ENCODE data around the gene GNMT.
"Not testable (repeated sequence)": the region's sequence is repeated elsewhere in the genome, so short reads cannot be mapped to it uniquely, and the experiment has no call there.

GNMT gene

DNA sequence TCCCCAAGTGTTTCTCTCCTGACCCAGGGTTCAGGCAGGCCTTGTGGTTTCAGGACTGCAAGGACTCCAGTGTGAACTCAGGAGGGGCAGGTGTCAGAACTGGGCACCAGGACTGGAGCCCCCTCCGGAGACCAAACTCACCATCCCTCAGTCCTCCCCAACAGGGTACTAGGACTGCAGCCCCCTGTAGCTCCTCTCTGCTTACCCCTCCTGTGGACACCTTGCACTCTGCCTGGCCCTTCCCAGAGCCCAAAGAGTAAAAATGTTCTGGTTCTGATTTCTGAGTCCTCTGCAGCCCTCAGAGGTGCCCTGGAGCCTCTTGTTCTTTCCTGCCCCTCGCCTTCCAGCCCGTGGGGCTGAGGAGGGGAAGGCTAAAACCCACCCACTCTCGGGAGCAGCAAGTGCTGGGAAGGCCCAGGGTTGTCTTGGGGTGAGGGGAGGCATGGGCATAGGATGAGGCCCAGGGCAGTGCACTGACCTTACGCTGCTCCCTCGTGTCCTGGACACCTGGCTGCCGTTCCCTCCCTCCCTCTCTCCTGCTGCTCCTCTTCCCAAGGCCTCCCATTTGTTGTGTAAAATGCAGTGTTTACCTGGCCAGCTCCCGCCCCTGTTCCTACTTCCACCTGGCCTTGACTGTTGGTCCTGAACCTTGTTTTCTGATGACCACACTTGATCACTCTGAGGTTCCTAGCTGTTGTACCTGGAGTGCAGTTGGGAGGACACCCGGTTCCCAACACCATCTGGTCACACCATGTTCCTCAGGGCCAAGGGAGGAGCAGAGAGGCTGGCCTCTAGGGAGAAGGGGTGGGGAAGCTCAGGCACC, 21.4 kb upstream of the GNMT start:
- Histone ChIP-seq H3K4me3 (IDR thresholded peaks at IDR 0.05; ENCODE audit: insufficient read depth, low read depth, low read length) (no peak overlapping the region), H3K4me2 (no peak overlapping the region), H3K4me1 (ENCODE audit: low read depth, poor library complexity, severe bottlenecking) (no peaks in the 10 kb centered on the region), H3K79me2 (ENCODE audit: insufficient read depth, low read depth) (no peaks in the 10 kb centered on the region; the same call in 1 of the 2 replicates), H3K9ac (no peak overlapping the region), H4K20me1 (ENCODE audit: insufficient read depth) (no peaks in the 10 kb centered on the region), H3K36me3 (ENCODE audit: insufficient read depth) (no peaks in the 10 kb centered on the region), H3K27ac (no peak overlapping the region), H3K27me3 (ENCODE audit: insufficient read depth, low read depth) (no peaks in the 10 kb centered on the region), H2AFZ (ENCODE audit: low read depth) (no peak overlapping the region)
- no peak for TF ChIP-seq CTCF (conservative IDR thresholded peaks at IDR 0.05; ENCODE audit: low read depth, low read length)

- Histone ChIP-seq H3K36me3 (ENCODE audit: insufficient read depth) (no peaks in the 10 kb centered on the region), H3K27ac (no peak overlapping the region), H3K9ac (no peak overlapping the region), H3K79me2 (ENCODE audit: insufficient read depth, low read depth) (no peaks in the 10 kb centered on the region), H3K4me3 (IDR thresholded peaks at IDR 0.05; ENCODE audit: insufficient read depth, low read depth, low read length) (no peak overlapping the region), H4K20me1 (ENCODE audit: insufficient read depth) (no peaks in the 10 kb centered on the region), H2AFZ (ENCODE audit: low read depth) (no peak overlapping the region), H3K4me1 (ENCODE audit: low read depth, poor library complexity, severe bottlenecking) (no peaks in the 10 kb centered on the region), H3K4me2 (no peak overlapping the region), H3K27me3 (ENCODE audit: insufficient read depth, low read depth) (no peaks in the 10 kb centered on the region)
- TF ChIP-seq CTCF (conservative IDR thresholded peaks at IDR 0.05; ENCODE audit: low read depth, low read length): no peak
These were observed 20.8 kb upstream of the GNMT start for GRCh38 chr6:42939810-42940167.

DNA sequence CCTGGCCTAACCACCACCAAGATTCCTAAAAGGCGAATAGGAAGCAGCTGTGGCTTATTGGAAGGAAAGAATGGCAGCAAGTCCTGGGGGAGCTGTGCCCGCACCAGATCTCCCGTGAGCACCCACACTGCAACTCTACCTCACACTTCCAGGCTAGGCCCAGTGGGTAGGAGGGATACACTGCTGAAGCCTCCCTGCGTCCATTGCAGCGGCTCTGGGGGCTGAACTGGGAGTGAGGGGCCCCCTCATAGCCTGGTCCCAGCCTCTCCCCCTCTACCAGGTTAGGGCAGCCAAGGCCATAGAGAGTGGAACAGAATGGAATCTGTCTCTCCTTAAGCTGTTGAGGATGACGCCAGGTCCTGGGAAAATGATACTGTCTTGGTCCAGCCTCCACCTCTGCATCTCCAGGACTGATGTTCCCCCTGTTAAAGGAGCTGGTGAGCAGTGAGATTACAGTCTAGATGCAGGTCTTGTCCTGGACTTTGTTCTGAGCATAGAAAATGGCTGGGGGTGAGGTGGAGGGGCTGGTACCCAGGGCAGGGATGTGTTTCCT, 20.0 kb upstream of the GNMT start:
- H3K27me3 ChIP-seq (ENCODE audit: insufficient read depth, low read depth): no peaks in the 10 kb centered on the region
- H3K27ac ChIP-seq: no peak overlapping the region
- no peak overlapping the region for H3K9ac ChIP-seq
- no peaks in the 10 kb centered on the region for H4K20me1 ChIP-seq (ENCODE audit: insufficient read depth)
- no peak overlapping the region for H3K4me3 ChIP-seq (IDR thresholded peaks at IDR 0.05; ENCODE audit: insufficient read depth, low read depth, low read length)
- H3K79me2 ChIP-seq (ENCODE audit: insufficient read depth, low read depth): no peaks in the 10 kb centered on the region
- no peak overlapping the region for H3K4me2 ChIP-seq
- TF ChIP-seq CTCF (conservative IDR thresholded peaks at IDR 0.05; ENCODE audit: low read depth, low read length): no peak
- H3K36me3 ChIP-seq (ENCODE audit: insufficient read depth): no peaks in the 10 kb centered on the region
- no peak overlapping the region for H2AFZ ChIP-seq (ENCODE audit: low read depth)
- H3K4me1 ChIP-seq (ENCODE audit: low read depth, poor library complexity, severe bottlenecking): no peaks in the 10 kb centered on the region

GRCh38 chr6:42941356-42941755, 19.2 kb upstream of the GNMT start:
- H3K36me3 ChIP-seq (ENCODE audit: insufficient read depth); H3K4me1 ChIP-seq (ENCODE audit: low read depth, poor library complexity, severe bottlenecking); H3K79me2 ChIP-seq (ENCODE audit: insufficient read depth, low read depth); H3K9ac ChIP-seq; H2AFZ ChIP-seq (ENCODE audit: low read depth); H4K20me1 ChIP-seq (ENCODE audit: insufficient read depth); H3K27ac ChIP-seq; H3K4me3 ChIP-seq (IDR thresholded peaks at IDR 0.05; ENCODE audit: insufficient read depth, low read depth, low read length); H3K27me3 ChIP-seq (ENCODE audit: insufficient read depth, low read depth); H3K4me2 ChIP-seq: not testable (repeated sequence)

GRCh38 chr6:42942444-42942843, 18.1 kb upstream of the GNMT start:
- Histone ChIP-seq H3K27ac (no peak overlapping the region), H3K27me3 (ENCODE audit: insufficient read depth, low read depth) (no peaks in the 10 kb centered on the region), H3K4me3 (IDR thresholded peaks at IDR 0.05; ENCODE audit: insufficient read depth, low read depth, low read length) (no peak overlapping the region), H3K9ac (no peak overlapping the region), H3K4me1 (ENCODE audit: low read depth, poor library complexity, severe bottlenecking) (no peaks in the 10 kb centered on the region), H3K79me2 (ENCODE audit: insufficient read depth, low read depth) (no peaks in the 10 kb centered on the region), H2AFZ (ENCODE audit: low read depth) (no peak overlapping the region), H3K36me3 (ENCODE audit: insufficient read depth) (no peaks in the 10 kb centered on the region), H4K20me1 (ENCODE audit: insufficient read depth) (no peaks in the 10 kb centered on the region), H3K4me2 (no peak overlapping the region)
- TF ChIP-seq CTCF (conservative IDR thresholded peaks at IDR 0.05; ENCODE audit: low read depth, low read length): no peak
